Motor neuron (in vitro differentiated cells): ENCODE results near the gene SAMD4A. TPM values are rescaled to one million over a fixed set of nuclear protein-coding genes. Genes with fewer than 3 reads are reported as not detected.
A peak's percentile ranks its signal among the peaks of the same experiment; 100 is the strongest.

Source experiments
- ATAC-seq, 8 experiments: fragments of 200-7000 bp; cut with Tn5 transposase; replicated peaks in 6 of 8; 2 replicates each; pipeline ENCODE4 v1.8.0; 2021; ENCODE audit warnings: mild to moderate bottlenecking in 8 of 8, moderate library complexity in 8 of 8
- H3K27ac ChIP-seq, 2 donors: fragments of 250-450 bp; sonication (Bioruptor Pico); 2 replicates each; pipeline ENCODE4 v1.9.0; 2021; ENCODE audit warnings: antibody characterized with exemption in 2 of 2, mild to moderate bottlenecking in 2 of 2, moderate library complexity in 1 of 2
- H3K4me1 ChIP-seq, 2 donors: fragments of 250-450 bp; sonication (Bioruptor Pico); replicated peaks in 1 of 2; 2 replicates each; pipeline ENCODE4 v1.6.1; 2021; ENCODE audit warnings: antibody characterized with exemption in 2 of 2, mild to moderate bottlenecking in 2 of 2, moderate library complexity in 1 of 2
- H3K4me3 ChIP-seq, 5 donors: fragments of 250-450 bp; sonication (Bioruptor Pico); 2 replicates each; pipeline ENCODE4 v1.9.0; 2021; ENCODE audit warnings: antibody characterized with exemption in 5 of 5, mild to moderate bottlenecking in 5 of 5, moderate library complexity in 4 of 5
- WGBS, 10 experiments: fragments of 450-650 bp; shearing (Covaris generic); methylation state at CpG; one replicate each; pipeline ENCODE4 v1.0.0; 2022; 5-methylcytosine and 5-hydroxymethylcytosine counted together
- in situ Hi-C, 9 experiments: fragments of 400-800 bp; cut with MboI; loops; one replicate each; pipeline ENCODE4 v1.15.0; 2021; ENCODE audit warnings: low sequenced_read_pairs in 9 of 9, low pct_unique_long_range_greater_than_20kb in 2 of 9; ENCODE audit not compliant: unreplicated experiment in 9 of 9
- total RNA-seq, 8 experiments: library from RNA; unstranded; fragments of 300-600 nt; gene quantifications; 2 replicates each; pipeline versions ENCODE4 v1.2.3 to v1.2.4, GENCODE V29; 2022

Gene SAMD4A
- total RNA-seq, 8 experiments from 2014 or later, result 2.1 to 38.6 (median 9.9) TPM

GRCh38 chr14:54700717-54701116 lies 133.8 kb downstream of the SAMD4A start:
- Histone ChIP-seq H3K4me1 (no peaks in the 10 kb centered on the region), H3K4me3 (no peak overlapping the region), H3K27ac (no peak overlapping the region)
- no peak for ATAC-seq
- WGBS, 10 experiments, result 17 to 82% (median 54%) methylated on average over 1 to 2 of the region's 2 CpGs; no CpG with 5 or more reads in 4 of the 10 experiments
- in situ Hi-C loops, result no loop called here

GRCh38 chr14:54702014-54702491 lies 135.1 kb downstream of the SAMD4A start:
- in situ Hi-C loops, result no loop called here
- WGBS, 10 experiments, result 85 to 100% (median 89%) methylated on average over 4 to 8 of the region's 12 CpGs; no CpG with 5 or more reads in 2 of the 10 experiments

DNA sequence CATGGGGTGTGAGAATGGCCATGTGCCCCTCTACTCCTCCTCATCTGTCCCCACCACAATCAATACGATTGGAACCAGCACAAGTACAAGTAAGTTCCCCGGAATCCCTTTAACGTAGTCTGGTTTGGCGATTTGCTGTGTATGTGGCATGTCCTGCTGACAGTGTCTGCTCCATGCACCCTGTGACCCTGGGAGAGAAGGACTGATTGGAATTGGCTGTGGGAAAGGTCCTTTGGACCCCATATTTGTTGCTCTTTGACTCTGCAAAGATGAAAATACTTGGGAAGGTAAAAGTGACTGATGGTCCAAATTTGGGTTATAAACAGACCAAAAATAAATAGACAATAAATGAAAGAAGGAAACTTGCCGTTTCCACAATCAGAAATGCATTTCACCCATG lies 135.6 kb downstream of the SAMD4A start:
- in situ Hi-C loops, result no loop called here
- no peak for ATAC-seq
- 60 to 100% (median 92%) methylated on average over 1 to 5 of the region's 5 CpGs for WGBS, 10 experiments
- H3K4me3 ChIP-seq, result no peak overlapping the region
- no peaks in the 10 kb centered on the region for H3K4me1 ChIP-seq
- H3K27ac ChIP-seq, result no peak overlapping the region

More at GRCh38 chr14:54702014-54702491, 135.1 kb downstream of the SAMD4A start:
- ATAC-seq, result no peak
- Histone ChIP-seq H3K4me3 (no peak overlapping the region), H3K4me1 (no peaks in the 10 kb centered on the region), H3K27ac (no peak overlapping the region)

GRCh38 chr14:54703082-54703481 lies 136.2 kb downstream of the SAMD4A start:
- no peak overlapping the region for H3K27ac ChIP-seq
- ATAC-seq, result no peak
- no peaks in the 10 kb centered on the region for H3K4me1 ChIP-seq
- no peak overlapping the region for H3K4me3 ChIP-seq
- WGBS, 10 experiments, result 73 to 100% (median 100%) methylated on average over 1 to 5 of the region's 5 CpGs; no CpG with 5 or more reads in 2 of the 10 experiments
- in situ Hi-C loops, result no loop called here

- in situ Hi-C loops, result no loop called here
- peak in 1 of 8 experiments; percentile 17 for ATAC-seq
- H3K4me3 ChIP-seq, result no peak overlapping the region
- no peaks in the 10 kb centered on the region for H3K4me1 ChIP-seq
- WGBS, 10 experiments, result 70 to 100% (median 100%) methylated on average over 1 to 2 of the region's 2 CpGs; no CpG with 5 or more reads in 5 of the 10 experiments
- H3K27ac ChIP-seq, result no peak overlapping the region
Measured at GRCh38 chr14:54703724-54704123, 136.8 kb downstream of the SAMD4A start.

- in situ Hi-C loops, result no loop called here
- Histone ChIP-seq H3K27ac (no peak overlapping the region), H3K4me3 (no peak overlapping the region), H3K4me1 (no peaks in the 10 kb centered on the region)
- no peak for ATAC-seq
- 80 to 100% (median 100%) methylated on average over 1 to 2 of the region's 2 CpGs; no CpG with 5 or more reads in 4 of the 10 experiments for WGBS, 10 experiments
Measured at GRCh38 chr14:54704768-54705167, 137.8 kb downstream of the SAMD4A start.

GRCh38 chr14:54706769-54707168 lies 139.8 kb downstream of the SAMD4A start:
- Histone ChIP-seq H3K4me1 (no peaks in the 10 kb centered on the region), H3K27ac (no peak overlapping the region), H3K4me3 (no peak overlapping the region)
- in situ Hi-C loops, result no loop called here
- 33 to 100% (median 100%) methylated on average over 1 to 2 of the region's 2 CpGs; no CpG with 5 or more reads in 2 of the 10 experiments for WGBS, 10 experiments
- ATAC-seq, result no peak

- ATAC-seq, result no peak
- Histone ChIP-seq H3K27ac (no peak overlapping the region), H3K4me1 (no peaks in the 10 kb centered on the region), H3K4me3 (no peak overlapping the region)
- in situ Hi-C loops, result no loop called here
- WGBS, 10 experiments, result 60 to 100% (median 83%) methylated on average over 1 to 2 of the region's 2 CpGs; no CpG with 5 or more reads in 3 of the 10 experiments
Measured at GRCh38 chr14:54708161-54708560, 141.2 kb downstream of the SAMD4A start.

GRCh38 chr14:54708982-54709381 lies 142.1 kb downstream of the SAMD4A start:
- no peak overlapping the region for H3K4me3 ChIP-seq
- H3K4me1 ChIP-seq, result no peaks in the 10 kb centered on the region
- no peak for ATAC-seq
- H3K27ac ChIP-seq, result no peak overlapping the region
- in situ Hi-C loops, result no loop called here
- 40 to 100% (median 80%) methylated on average over 1 to 5 of the region's 5 CpGs; no CpG with 5 or more reads in 3 of the 10 experiments for WGBS, 10 experiments

GRCh38 chr14:54709444-54709843 lies 142.5 kb downstream of the SAMD4A start:
- H3K4me1 ChIP-seq, result no peaks in the 10 kb centered on the region
- in situ Hi-C loops, result no loop called here
- WGBS, 10 experiments, result 50 to 100% (median 89%) methylated on average over 1 to 2 of the region's 2 CpGs; no CpG with 5 or more reads in 3 of the 10 experiments
- ATAC-seq, result no peak
- H3K4me3 ChIP-seq, result no peak overlapping the region
- H3K27ac ChIP-seq, result no peak overlapping the region

GRCh38 chr14:54709867-54710266 lies 142.9 kb downstream of the SAMD4A start:
- Histone ChIP-seq H3K27ac (no peak overlapping the region), H3K4me1 (no peaks in the 10 kb centered on the region), H3K4me3 (no peak overlapping the region)
- no peak for ATAC-seq
- in situ Hi-C loops, result no loop called here

DNA sequence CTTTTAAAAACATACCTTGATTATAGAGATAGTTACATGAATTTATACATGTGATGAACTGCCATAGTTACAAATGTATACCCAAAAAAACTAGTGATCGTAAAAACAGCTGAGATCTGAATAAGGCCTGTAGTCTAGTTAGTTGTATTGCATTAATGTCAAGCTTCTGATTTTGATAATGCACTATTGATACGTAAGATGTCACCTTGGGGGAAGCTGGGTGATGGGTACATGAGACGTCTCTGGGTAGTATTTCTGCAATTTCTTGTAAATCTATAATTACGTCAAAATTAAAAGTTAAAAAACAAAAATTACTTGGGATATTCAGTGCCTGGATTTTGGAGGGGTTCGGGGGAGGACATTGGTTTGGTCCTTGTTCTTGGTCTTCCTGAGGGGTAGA lies 144.4 kb downstream of the SAMD4A start:
- no peak for ATAC-seq
- Histone ChIP-seq H3K4me3 (no peak overlapping the region), H3K4me1 (no peaks in the 10 kb centered on the region), H3K27ac (no peak overlapping the region)
- in situ Hi-C loops, result no loop called here
- 91 to 100% (median 95%) methylated on average over 1 to 5 of the region's 5 CpGs; no CpG with 5 or more reads in 1 of the 10 experiments for WGBS, 10 experiments

GRCh38 chr14:54711812-54712464 lies 145.0 kb downstream of the SAMD4A start:
- 0 to 93% (median 67%) methylated on average over 1 to 5 of the region's 5 CpGs; no CpG with 5 or more reads in 1 of the 10 experiments for WGBS, 10 experiments
- ATAC-seq, result no peak
- no peak overlapping the region for H3K27ac ChIP-seq

More at GRCh38 chr14:54711812-54712464, 145.0 kb downstream of the SAMD4A start:
- in situ Hi-C loops, result no loop called here
- Histone ChIP-seq H3K4me3 (no peak overlapping the region), H3K4me1 (no peaks in the 10 kb centered on the region)
